Esophagus squamous epithelium (tissue), 5 donors: ENCODE results near the gene C20orf141. TPM values are rescaled to one million over a fixed set of nuclear protein-coding genes. Genes with fewer than 3 reads are reported as not detected.
"Not testable (repeated sequence)": the region's sequence is repeated elsewhere in the genome, so short reads cannot be mapped to it uniquely, and the experiment has no call there.

Experiments used
- DNase-seq: peaks from one replicate; lab custom pipeline; 2025; lab: John Stamatoyannopoulos, UW
- H3K27ac ChIP-seq, 4 donors: fragments of 200-600 bp; sonication (generic); one replicate each; pipeline ENCODE4 v1.5.1; 2016 to 2019; ENCODE audit warnings: mild to moderate bottlenecking in 1 of 4
- H3K27me3 ChIP-seq, 4 donors: fragments of 200-600 bp; sonication (generic); 1 replicate in 3 of 4; 2 replicates in 1 of 4; pipeline versions ENCODE4 v1.5.1 to v1.6.0; 2017 to 2021; ENCODE audit warnings: antibody characterized with exemption in 1 of 4
- H3K36me3 ChIP-seq, 3 donors: fragments of 200-600 bp; sonication (generic); one replicate each; pipeline ENCODE4 v1.5.1; 2016 to 2019
- H3K4me1 ChIP-seq, 3 donors: fragments of 200-600 bp; sonication (generic); one replicate each; pipeline ENCODE4 v1.5.1; 2017 to 2019
- H3K4me3 ChIP-seq, 4 donors: fragments of 200-600 bp; sonication (generic); 1 replicate in 3 of 4; 2 replicates in 1 of 4; pipeline ENCODE4 v1.5.1; 2016 to 2019; ENCODE audit warnings: mild to moderate bottlenecking in 2 of 4, moderate library complexity in 1 of 4
- H3K9me3 ChIP-seq, 3 donors: fragments of 200-600 bp; sonication (generic); one replicate each; pipeline ENCODE4 v1.5.1; 2016 to 2019
- CTCF ChIP-seq, 6 experiments: fragments of 450-650 bp in 4 of 6; fragments of 200-600 bp in 2 of 6; sonication (generic) in 2 of 6; IDR thresholded peaks; one replicate each; pipeline ENCODE4 v1.5.1; 2016 to 2019; ENCODE audit warnings: antibody characterized with exemption in 6 of 6, mild to moderate bottlenecking in 4 of 6, moderate library complexity in 4 of 6
- POLR2A ChIP-seq, 4 donors: fragments of 450-650 bp; IDR thresholded peaks; one replicate each; pipeline ENCODE4 v1.6.1; 2017; ENCODE audit warnings: antibody characterized with exemption in 4 of 4, mild to moderate bottlenecking in 4 of 4, moderate library complexity in 3 of 4
- WGBS, 2 donors: methylation state at CpG; one replicate each; pipeline ENCODE4 v1.1.5; 2018; 5-methylcytosine and 5-hydroxymethylcytosine counted together
- intact Hi-C: fragments of 100-400 bp; cut with DNase I; formaldehyde crosslinking; loops from one replicate; pipeline ENCODE4 v1.15.0; 2022
- total RNA-seq, 4 donors: library from RNA; depleted of rRNA; stranded (reverse); fragments of >200 nt; gene quantifications; one replicate each; pipeline ENCODE4 v1.1.0, GENCODE V29; 2016
- donor health status: DM: yes; HTN: yes; CAD: no.

Gene C20orf141
- total RNA-seq, 4 donors from 2014 or later, result not detected

GRCh38 chr20:2804852-2805688, 9.7 kb upstream of the C20orf141 start:
- H3K4me3 ChIP-seq, result no peak overlapping the region
- H3K4me1 ChIP-seq, result peaks cover 5 to 28% (median 9%) of the 10 kb centered on the region in 3 donors
- no peak overlapping the region for H3K27ac ChIP-seq
- no peaks in the 10 kb centered on the region for H3K9me3 ChIP-seq
- 14 to 29% methylated on average over 15 to 23 of the region's 49 CpGs for WGBS, 2 donors
- intact Hi-C loops, result no loop called here
- TF ChIP-seq POLR2A (IDR thresholded peaks at IDR 0.05), result no peak
- no peak for TF ChIP-seq CTCF (IDR thresholded peaks at IDR 0.05)
- no peak for DNase-seq
- no peaks in the 10 kb centered on the region for H3K36me3 ChIP-seq
- peaks cover 8 to 95% (median 18%) of the 10 kb centered on the region in 4 donors for H3K27me3 ChIP-seq

GRCh38 chr20:2805689-2806350, 9.0 kb upstream of the C20orf141 start:
- Histone ChIP-seq H3K36me3 (no peaks in the 10 kb centered on the region), H3K4me3 (no peak overlapping the region), H3K27ac (no peak overlapping the region), H3K9me3 (no peaks in the 10 kb centered on the region), H3K4me1 (peaks cover 0 to 21% (median 1%) of the 10 kb centered on the region in 3 donors), H3K27me3 (peaks cover 8 to 95% (median 13%) of the 10 kb centered on the region in 4 donors)
- no peak for DNase-seq
- WGBS, 2 donors, result 33 to 45% methylated on average over 12 to 14 of the region's 22 CpGs
- intact Hi-C loops, result no loop called here
- TF ChIP-seq CTCF (IDR thresholded peaks at IDR 0.05) (no peak), POLR2A (IDR thresholded peaks at IDR 0.05) (no peak)

- H3K27me3 ChIP-seq, result peaks cover 8 to 95% (median 12%) of the 10 kb centered on the region in 4 donors
- H3K36me3 ChIP-seq, result no peaks in the 10 kb centered on the region
- no peaks in the 10 kb centered on the region for H3K9me3 ChIP-seq
- intact Hi-C loops, result no loop called here
- WGBS, 2 donors, result 28 to 30% methylated on average over 4 of the region's 4 CpGs
- TF ChIP-seq POLR2A (IDR thresholded peaks at IDR 0.05), result no peak
- no peak for TF ChIP-seq CTCF (IDR thresholded peaks at IDR 0.05)
- no peak overlapping the region for H3K4me3 ChIP-seq
- no peak for DNase-seq
- peaks cover 0 to 16% (median 0%) of the 10 kb centered on the region in 3 donors for H3K4me1 ChIP-seq
- no peak overlapping the region for H3K27ac ChIP-seq
These were observed 8.5 kb upstream of the C20orf141 start for GRCh38 chr20:2806351-2806701.

GRCh38 chr20:2807019-2807418, 7.8 kb upstream of the C20orf141 start:
- Histone ChIP-seq H3K27ac (no peak overlapping the region), H3K36me3 (no peaks in the 10 kb centered on the region), H3K27me3 (peaks cover 8 to 95% (median 12%) of the 10 kb centered on the region in 4 donors), H3K9me3 (peaks cover 0 to 5% (median 0%) of the 10 kb centered on the region in 3 donors), H3K4me1 (peaks cover 0 to 10% (median 0%) of the 10 kb centered on the region in 3 donors), H3K4me3 (no peak overlapping the region)
- TF ChIP-seq CTCF (IDR thresholded peaks at IDR 0.05) (no peak), POLR2A (IDR thresholded peaks at IDR 0.05) (no peak)
- intact Hi-C loops, result no loop called here
- DNase-seq, result no peak
- 74 to 79% methylated on average over 4 of the region's 4 CpGs for WGBS, 2 donors

GRCh38 chr20:2807929-2808328, 6.9 kb upstream of the C20orf141 start:
- WGBS, 2 donors, result 82 to 90% methylated on average over 7 to 8 of the region's 9 CpGs
- Histone ChIP-seq H3K4me1 (peaks cover 0 to 10% (median 0%) of the 10 kb centered on the region in 3 donors), H3K9me3 (peaks cover 0 to 11% (median 0%) of the 10 kb centered on the region in 3 donors), H3K27me3 (peaks cover 8 to 95% (median 12%) of the 10 kb centered on the region in 4 donors)
- DNase-seq, intact Hi-C loops, H3K36me3 ChIP-seq, H3K27ac ChIP-seq, H3K4me3 ChIP-seq: not testable (repeated sequence)
